HG02943 (cell line): ENCODE results near the gene EIF3CL.
"Not testable (repeated sequence)": the region's sequence is repeated elsewhere in the genome, so short reads cannot be mapped to it uniquely, and the experiment has no call there.

Source experiments
- ATAC-seq: cut with Tn5 transposase; IDR thresholded peaks from one replicate; pipeline ENCODE4 v1.9.1; 2021; ENCODE audit warnings: mild to moderate bottlenecking, low read depth, moderate library complexity; ENCODE audit not compliant: unreplicated experiment

The EIF3CL gene

GRCh38 chr16:28363408-28363807, 40.2 kb downstream of the EIF3CL start, which contains the start of gene NPIPB6:
NPIPB6 (minus strand) TSS chr16:28363508; CDS start chr16:28362822, 686 bp downstream.
- not testable (repeated sequence) for ATAC-seq

- ATAC-seq, result not testable (repeated sequence)
Observed at GRCh38 chr16:28362600-28362999, 41.0 kb downstream of the EIF3CL start.

DNA sequence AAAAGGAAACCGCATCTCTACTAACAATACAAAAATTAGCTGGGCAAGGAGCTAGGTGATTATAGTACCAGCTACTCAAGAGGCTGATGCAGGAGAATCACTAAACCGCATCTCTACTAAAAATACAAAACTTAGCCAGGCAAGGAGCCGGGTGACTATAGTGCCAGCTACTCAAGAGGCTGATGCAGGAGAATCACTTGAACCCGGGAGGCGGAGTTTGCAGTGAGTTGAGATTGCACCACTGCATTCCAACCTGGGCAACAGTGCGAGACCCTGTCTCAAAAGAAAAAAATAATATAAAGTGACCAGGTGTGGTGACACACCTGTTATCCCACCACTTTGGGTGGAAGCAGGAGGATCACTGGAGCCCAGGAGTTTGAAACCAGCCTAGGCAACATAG, 65.4 kb downstream of the EIF3CL start:
- ATAC-seq, result not testable (repeated sequence)

- ATAC-seq, result not testable (repeated sequence)
Observed at GRCh38 chr16:28336940-28337710, 66.5 kb downstream of the EIF3CL start.

DNA sequence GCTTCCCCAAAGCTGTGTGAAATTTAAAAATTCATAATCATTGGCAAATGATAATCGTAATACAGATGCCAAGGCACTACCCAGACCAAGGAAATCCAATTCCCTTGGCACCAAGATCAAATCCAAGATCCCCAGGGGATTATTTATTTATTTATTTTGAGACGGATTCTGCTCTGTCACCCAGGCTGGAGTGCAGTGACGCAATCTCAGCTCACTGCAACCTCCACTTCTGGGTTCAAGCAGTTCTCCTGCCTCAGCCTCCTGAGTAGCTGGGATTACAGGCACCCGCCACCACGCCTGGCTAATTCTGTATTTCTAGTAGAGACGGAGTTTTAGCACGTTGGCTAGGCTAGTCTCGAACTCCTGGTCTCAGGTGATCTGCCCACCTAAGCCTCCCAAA, 68.0 kb downstream of the EIF3CL start:
- not testable (repeated sequence) for ATAC-seq

GRCh38 chr16:28332632-28333031, 71.0 kb downstream of the EIF3CL start:
- not testable (repeated sequence) for ATAC-seq

DNA sequence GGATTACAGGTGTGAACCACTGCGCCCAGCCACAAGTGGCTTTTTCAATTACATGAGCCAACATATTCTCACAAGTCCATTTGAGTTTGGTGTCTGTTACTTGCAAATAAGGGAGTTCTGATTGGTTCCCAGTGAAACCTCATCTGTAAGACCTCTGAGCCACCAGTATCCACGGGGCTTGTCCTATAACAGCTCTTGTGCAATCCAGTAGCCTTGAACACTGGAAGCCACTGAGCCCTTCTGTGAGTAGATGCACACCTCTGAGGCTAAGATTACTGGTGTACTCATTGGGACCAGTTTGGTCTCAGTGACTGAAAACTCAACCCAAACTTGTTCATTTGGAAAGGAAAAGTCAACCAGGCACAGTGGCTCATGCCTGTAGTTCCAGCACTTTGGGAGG, 72.7 kb downstream of the EIF3CL start:
- not testable (repeated sequence) for ATAC-seq

DNA sequence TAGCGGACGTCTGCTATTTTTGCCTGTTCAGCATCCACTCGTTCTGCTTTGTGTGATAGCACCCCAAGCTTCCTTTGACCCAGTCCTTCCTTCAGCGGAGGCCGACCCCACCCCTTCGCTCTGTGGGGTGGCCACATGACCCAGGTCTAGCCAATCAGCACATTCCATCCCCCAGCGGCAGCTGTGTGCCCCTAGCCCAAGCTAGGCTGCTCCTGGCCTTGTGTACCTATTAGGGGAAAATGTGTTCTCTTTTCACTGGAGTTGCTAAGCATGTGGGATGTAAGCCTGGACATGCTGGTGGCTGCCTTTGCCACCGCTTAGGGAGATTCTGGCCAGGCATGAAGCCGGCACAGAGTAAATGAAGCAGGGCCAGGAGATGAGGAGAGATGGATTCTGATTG, 73.4 kb downstream of the EIF3CL start:
- not testable (repeated sequence) for ATAC-seq
